AG04449 (cell line): ENCODE data around the gene MITF.

Experiments used
- CTCF ChIA-PET: fragments of 350-600 bp; formaldehyde crosslinking; extraction: SDS; loops from one replicate; lab custom pipeline; 2021; ENCODE audit warnings: antibody characterized with exemption; lab: Yijun Ruan, JAX
- POLR2A ChIA-PET: fragments of 400-600, 350-600 bp; formaldehyde crosslinking; extraction: SDS; loops from one replicate; lab custom pipeline; 2020; ENCODE audit warnings: antibody characterized with exemption, inconsistent platforms; lab: Yijun Ruan, JAX
- DNase-seq: peaks from one replicate; pipeline ENCODE4 v3.0.0-alpha.2; 2010; ENCODE audit warnings: low read depth, low spot score
- H3K4me3 ChIP-seq: 2 replicates; pipeline ENCODE4 v1.5.1; 2011; ENCODE audit warnings: low read depth, mild to moderate bottlenecking, control low read depth, low read length
- TF ChIP-seq, protein P1 (sequence below): IDR thresholded peaks from one replicate; pipeline ENCODE4 v1.5.1; 2011; ENCODE audit warnings: mild to moderate bottlenecking, moderate library complexity, low read length, control low read depth, inconsistent platforms; ENCODE audit not compliant: insufficient read depth; ENCODE audit errors: missing control alignments

The MITF gene

DNA sequence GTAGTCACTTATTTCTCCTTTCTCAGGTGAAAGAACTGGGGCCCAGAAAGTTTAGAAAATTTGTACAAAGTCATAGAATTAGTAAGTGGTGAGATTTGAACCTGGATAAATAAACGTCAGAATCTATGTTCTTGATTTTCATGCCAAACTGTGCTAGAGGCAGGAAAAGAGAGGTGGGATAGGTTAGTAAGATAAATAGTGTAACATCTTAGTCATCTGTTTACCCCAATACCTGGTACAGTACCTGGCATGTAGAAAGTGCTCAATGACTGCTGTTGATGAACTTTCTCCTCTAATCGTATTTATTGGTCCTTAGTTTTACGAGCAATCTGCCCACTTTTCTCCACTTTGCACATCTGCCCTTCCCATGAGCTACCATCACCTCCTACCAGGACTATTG is 124.9 kb downstream of the MITF start:
- ChIA-PET CTCF (interaction anchor here (1.0 to 4.0 kb wide), 3 partner anchors 9 to 47 kb away, joined by 3 to 15 read pairs (median 3); no protein-coding TSS in a partner anchor), POLR2A (no interaction called here)
- TF ChIP-seq, protein P1, sequence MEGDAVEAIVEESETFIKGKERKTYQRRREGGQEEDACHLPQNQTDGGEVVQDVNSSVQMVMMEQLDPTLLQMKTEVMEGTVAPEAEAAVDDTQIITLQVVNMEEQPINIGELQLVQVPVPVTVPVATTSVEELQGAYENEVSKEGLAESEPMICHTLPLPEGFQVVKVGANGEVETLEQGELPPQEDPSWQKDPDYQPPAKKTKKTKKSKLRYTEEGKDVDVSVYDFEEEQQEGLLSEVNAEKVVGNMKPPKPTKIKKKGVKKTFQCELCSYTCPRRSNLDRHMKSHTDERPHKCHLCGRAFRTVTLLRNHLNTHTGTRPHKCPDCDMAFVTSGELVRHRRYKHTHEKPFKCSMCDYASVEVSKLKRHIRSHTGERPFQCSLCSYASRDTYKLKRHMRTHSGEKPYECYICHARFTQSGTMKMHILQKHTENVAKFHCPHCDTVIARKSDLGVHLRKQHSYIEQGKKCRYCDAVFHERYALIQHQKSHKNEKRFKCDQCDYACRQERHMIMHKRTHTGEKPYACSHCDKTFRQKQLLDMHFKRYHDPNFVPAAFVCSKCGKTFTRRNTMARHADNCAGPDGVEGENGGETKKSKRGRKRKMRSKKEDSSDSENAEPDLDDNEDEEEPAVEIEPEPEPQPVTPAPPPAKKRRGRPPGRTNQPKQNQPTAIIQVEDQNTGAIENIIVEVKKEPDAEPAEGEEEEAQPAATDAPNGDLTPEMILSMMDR = no peak
- no peak for DNase-seq
- no peak overlapping the region for H3K4me3 ChIP-seq

DNA sequence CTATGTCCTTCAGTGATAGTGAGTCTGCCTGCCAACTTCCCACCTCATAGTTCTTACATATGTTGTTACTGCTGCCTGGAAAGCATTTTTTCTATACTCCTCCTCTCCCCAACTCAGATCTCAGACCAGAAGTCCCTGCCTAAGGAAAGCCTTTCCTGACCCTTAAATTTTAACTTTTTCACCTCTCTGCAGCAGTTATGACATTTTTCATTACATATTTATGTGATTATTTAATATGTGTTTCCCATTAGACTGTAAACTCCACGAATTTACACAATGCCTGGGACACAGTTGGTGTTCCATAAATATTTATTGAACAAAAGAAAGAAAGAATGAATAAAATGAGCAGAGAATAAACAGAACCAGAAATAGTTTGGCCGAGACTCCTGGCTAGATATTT is 125.5 kb downstream of the MITF start:
- TF ChIP-seq, protein P1 = no peak
- CTCF ChIA-PET = interaction anchor here (1.0 to 4.0 kb wide), 2 partner anchors 9 to 26 kb away, joined by 3 to 15 read pairs; no protein-coding TSS in a partner anchor

DNA sequence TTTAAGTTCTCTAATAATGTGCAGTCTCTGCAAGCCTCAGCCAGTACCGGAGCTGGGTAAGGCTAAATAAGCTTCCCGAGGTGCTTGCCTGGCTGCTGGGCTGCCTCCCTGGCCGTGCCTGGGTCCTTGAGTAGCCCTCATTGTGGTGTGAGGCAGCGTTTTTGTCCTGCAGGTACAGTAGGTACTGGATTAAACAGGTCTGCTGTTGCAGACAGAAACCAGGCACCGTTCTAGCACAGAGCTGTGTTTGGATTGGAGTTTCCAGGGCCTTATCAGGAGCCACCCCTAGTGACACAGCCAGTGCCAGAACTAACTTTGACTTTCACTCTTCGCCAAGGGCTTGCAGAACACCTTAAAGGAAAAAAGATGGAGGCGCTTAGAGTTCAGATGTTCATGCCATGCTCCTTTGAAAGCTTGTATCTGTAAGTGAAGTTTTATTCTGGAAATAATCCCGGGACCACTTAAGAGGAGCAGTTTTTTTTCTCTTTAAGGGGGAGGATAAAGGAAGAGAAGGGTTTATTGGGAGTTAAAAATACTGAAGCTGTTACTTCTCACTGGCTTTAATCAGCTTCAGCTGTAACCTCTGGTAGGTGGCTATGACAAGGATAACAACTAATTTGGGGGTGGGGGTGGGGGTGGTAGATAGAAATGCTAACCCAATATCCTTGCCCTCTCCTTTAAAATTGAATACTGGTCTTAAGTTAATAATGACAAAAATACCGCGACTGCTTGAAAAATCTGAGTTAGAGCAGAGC is 126.8 kb downstream of the MITF start:
- no peak overlapping the region for H3K4me3 ChIP-seq
- TF ChIP-seq, protein P1 = no peak
- DNase-seq = no peak
- ChIA-PET CTCF (interaction anchor here (0.9 to 4.0 kb wide), 4 partner anchors 10 to 175 kb away, joined by 3 to 15 read pairs (median 6); no protein-coding TSS in a partner anchor), POLR2A (no interaction called here)

More for the DNA sequence above, 125.5 kb downstream of the MITF start:
- DNase-seq = no peak
- POLR2A ChIA-PET = no interaction called here
- no peak overlapping the region for H3K4me3 ChIP-seq

DNA sequence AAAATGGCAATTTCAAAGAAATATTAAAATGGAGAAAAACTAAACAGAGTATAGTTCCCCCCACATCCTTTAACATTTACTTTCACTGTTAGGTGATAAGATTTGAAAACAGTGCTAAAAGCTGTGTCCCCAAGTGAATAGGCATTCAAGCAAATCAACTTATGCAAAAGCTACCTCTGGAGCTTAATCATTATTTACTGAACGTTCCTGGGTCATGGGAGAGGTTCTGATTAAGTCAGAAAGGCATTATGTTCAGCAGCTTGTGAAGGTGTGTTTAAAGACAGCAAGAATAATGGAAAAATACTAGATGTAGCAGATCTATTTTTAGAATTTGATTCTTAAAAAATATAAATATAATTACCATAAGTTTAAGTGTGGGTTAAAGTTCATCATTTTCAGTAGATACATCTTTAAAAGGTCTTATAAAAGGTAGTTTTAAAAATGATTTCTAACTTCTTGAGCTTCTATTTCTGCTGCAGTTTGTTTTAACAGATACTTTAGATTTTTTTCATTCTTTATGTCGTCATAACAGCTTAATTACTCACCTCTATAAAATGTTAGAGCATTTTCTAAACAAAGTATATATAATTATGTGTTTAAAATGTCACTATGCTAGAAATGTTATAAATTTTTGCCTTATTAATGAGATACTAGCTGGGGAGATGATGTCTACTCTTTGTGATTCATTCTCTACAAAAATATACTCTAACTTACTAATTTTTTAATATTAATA is 127.9 kb downstream of the MITF start:
- TF ChIP-seq, protein P1 = no peak
- no peak for DNase-seq
- ChIA-PET POLR2A (no interaction called here), CTCF (interaction anchor here (0.9 to 4.0 kb wide), 4 partner anchors 12 to 176 kb away, joined by 4 to 15 read pairs (median 6); no protein-coding TSS in a partner anchor)
- H3K4me3 ChIP-seq = no peak overlapping the region

GRCh38 chr3:69867941-69868505 is 128.8 kb downstream of the MITF start:
- CTCF ChIA-PET = interaction anchor here (1.2 to 1.8 kb wide), 4 partner anchors 12 to 177 kb away, joined by 4 to 7 read pairs (median 6); no protein-coding TSS in a partner anchor

More at GRCh38 chr3:69867941-69868505, 128.8 kb downstream of the MITF start:
- DNase-seq = no peak
- H3K4me3 ChIP-seq = no peak overlapping the region
- POLR2A ChIA-PET = no interaction called here
- TF ChIP-seq, protein P1 = no peak
